GM18511 (cell line): ENCODE data around the gene NFE2L1.
A peak's percentile ranks its signal among the peaks of the same experiment; 100 is the strongest.
"Not testable (repeated sequence)": the region's sequence is repeated elsewhere in the genome, so short reads cannot be mapped to it uniquely, and the experiment has no call there.

Experiments used
- ATAC-seq: cut with Tn5 transposase; IDR thresholded peaks from one replicate; pipeline ENCODE4 v1.9.1; 2021; ENCODE audit warnings: mild to moderate bottlenecking, moderate library complexity; ENCODE audit not compliant: unreplicated experiment

NFE2L1 gene

DNA sequence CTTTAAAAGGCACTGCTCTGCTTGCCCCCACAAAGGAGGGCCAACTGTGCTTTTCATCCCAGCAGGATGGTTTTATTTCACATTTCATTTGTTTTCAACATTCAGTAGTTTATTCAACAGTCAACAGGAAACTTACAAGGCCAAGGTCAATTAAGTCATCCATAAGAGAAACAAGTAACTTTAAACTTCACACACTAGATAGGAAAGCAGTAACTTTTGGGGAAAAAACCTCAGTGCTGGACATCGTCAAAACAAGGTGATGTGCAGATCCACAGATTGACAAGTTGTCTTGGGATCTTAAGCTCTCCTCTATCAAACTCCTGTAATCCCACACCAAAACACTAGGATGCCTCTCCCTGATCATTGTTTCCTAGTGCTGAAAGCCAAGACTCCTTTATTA, 18.5 kb downstream of the NFE2L1 start:
- ATAC-seq = no peak

- no peak for ATAC-seq
Observed at GRCh38 chr17:48067245-48067644, 19.1 kb downstream of the NFE2L1 start.

GRCh38 chr17:48067808-48068207, 19.6 kb downstream of the NFE2L1 start:
- not testable (repeated sequence) for ATAC-seq

GRCh38 chr17:48068491-48068961, 20.4 kb downstream of the NFE2L1 start:
- no peak for ATAC-seq

- ATAC-seq = no peak
Observed at GRCh38 chr17:48070195-48070594, 22.0 kb downstream of the NFE2L1 start.

GRCh38 chr17:48071654-48072053, 23.5 kb downstream of the NFE2L1 start:
- ATAC-seq = no peak

- not testable (repeated sequence) for ATAC-seq
Observed at GRCh38 chr17:48072811-48073210, 24.7 kb downstream of the NFE2L1 start.

GRCh38 chr17:48073566-48074094, 25.5 kb downstream of the NFE2L1 start:
- ATAC-seq = not testable (repeated sequence)

- no peak for ATAC-seq
Observed at GRCh38 chr17:48074322-48075081, 26.3 kb downstream of the NFE2L1 start.

DNA sequence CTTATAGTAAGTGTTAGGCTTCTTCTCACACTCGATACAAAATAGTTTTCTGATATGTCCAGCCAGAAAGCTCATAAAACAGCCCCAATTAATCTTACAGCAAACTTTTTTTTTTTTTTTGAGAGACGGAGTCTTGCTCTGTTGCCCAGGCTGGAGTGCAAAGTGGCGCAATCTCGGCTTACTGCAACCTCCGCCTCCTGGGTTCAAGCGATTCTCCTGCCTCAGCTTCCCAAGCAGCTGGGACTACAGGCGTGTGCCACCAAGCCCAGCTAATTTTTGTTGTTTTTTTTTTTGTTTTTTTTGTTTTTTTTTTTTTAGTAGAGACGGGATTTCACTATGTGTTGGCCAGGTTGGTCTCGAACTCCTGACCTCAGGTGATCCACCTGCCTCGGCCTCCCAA, 29.0 kb downstream of the NFE2L1 start:
- not testable (repeated sequence) for ATAC-seq

DNA sequence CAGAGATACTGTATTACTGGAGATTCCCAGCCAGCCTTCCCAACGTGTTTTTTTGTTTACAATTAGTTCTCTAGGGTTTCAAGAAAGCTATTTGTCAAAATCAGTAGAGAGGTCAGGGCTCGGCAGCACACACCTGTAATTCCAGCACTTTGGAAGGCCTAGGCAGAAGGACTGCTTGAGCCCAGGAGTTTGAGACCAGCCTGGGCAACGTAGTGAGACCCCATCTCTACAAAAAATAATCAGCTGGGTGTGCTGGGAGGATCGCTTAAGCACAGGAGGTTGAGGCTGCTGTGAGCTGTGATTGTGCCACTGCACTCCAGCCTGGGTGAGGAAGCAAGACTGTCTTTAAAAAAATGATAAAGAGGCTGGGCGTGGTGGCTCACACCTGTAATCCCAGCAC, 33.7 kb downstream of the NFE2L1 start:
- ATAC-seq = no peak

GRCh38 chr17:48084932-48085331, 36.8 kb downstream of the NFE2L1 start:
- no peak for ATAC-seq

DNA sequence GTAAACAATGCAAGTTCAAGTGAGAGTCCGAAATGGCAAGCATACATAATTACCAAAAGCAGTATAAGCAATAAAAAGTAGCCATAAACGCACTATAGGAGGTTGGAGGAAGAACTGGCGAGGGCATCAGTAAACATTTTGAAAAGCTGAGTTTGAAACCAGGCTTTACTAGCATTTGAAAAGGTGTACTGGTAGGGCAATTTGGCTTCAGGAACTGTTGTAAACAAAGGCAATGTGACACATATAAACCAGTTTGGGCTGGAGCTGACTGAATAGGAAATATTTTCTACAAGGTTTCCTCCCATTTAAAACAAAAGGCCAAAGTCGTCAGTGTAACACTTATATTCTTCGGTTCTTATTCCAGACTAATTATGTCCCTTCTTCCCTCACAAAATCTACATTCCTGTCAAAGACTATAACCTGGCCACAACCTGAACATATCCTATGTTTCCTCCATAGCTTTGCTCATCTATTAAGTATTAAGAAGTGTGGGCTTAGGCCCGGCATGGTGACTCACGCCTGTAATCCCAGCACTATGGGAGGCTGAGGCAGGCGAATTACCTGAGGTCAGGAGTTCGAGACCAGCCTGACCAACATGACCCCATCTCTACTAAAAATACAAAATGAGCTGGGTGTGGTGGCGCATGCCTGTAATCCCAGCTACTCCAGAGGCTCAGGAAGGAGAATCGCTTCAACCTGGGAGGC, 45.3 kb downstream of the NFE2L1 start:
- no peak for ATAC-seq

GRCh38 chr17:48095611-48096010, 47.5 kb downstream of the NFE2L1 start:
- no peak for ATAC-seq

DNA sequence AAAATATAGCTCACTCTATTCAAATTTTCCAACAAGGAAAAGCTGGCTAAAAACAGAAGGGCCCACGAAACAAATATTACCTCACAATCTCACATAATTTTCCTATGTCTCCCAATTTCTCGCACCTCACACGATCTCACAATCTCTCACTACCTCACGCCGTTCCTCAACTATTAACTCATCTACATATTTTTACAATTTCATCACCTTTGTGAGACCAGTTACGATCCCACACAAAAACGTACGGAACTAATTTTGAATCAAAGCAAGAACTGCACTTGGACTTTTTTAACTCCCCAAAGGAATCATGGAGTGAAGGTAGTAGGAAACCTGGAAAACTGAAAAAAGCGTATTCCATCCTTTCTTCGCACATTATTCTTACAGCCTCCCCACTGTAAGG, 52.0 kb downstream of the NFE2L1 start:
- ATAC-seq = no peak

- ATAC-seq = no peak
Observed at GRCh38 chr17:48100591-48101011, 52.4 kb downstream of the NFE2L1 start.

DNA sequence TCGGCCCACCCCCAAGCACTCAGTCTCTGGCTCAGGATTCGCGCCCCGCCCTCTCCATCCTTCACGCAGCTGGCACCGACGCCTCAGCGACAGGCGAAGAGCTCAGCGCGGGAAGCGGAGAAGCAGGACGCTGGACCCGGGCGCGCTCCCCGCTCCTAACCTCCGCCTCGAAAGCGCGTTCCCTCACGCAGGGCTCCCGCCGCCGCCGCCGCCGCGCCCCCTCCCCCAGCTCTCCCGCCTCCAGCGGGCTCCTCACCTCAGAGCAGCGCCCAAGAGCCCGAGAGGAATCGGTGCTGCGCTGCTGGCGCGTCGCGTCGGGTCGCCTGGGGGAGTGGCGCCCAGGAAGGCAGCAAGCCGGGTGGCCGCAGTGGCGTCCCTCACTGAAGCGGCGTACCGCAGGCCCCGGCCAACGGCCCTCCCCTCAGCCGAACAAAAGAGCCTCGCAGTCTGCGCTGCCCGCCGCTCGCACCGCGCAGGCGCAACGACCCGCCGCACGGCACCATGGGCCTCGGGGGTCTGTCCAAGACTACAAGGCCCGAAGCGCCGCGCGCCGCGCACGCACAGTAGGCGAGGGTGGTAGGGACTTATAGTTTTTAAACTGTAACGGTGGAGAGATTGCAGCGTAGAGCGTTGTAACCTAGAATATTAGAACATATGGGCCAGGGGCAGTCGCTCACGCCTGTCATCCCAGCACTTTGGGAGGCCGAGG, 53.0 kb downstream of the NFE2L1 start, which contains the start of gene CBX1:
Gene CBX1 (minus strand): TSS at position 467 of the 709 bp plus-strand sequence. CDS start 24,474 bp downstream, outside the sequence.
- ATAC-seq = peak; percentile 91

DNA sequence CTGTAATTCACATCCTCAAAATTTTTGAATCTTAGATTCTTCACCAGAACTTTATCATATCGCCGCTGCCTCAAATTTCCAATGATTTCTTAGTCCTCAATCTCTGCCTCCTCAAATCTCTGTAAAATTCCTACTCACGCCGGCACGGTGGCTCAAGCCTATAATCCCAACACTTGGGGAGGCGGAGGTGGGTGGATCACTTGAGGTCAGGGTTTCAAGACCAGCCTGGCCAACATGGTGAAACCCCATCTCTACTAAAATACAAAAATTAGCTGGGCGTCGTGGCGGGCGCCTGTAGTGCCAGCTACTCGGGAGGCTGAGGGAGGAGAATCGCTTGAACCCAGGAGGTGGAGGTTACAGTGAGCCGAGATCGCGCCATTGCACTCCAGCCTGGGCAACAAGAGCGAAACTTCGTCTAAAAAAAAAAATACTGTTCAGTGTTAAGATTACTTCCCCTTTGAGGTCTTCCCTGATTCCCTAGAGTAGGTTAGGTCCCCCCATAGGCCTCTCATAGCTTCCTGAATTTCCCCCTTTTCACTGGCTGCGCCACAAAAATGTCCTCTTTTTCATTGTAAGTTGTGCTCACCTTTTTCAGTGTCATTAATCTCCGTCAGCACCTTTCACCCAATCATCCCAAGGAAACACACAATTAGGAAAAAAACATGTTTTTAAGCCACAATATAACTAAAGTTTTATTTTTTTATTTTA, 54.0 kb downstream of the NFE2L1 start:
- ATAC-seq = no peak

DNA sequence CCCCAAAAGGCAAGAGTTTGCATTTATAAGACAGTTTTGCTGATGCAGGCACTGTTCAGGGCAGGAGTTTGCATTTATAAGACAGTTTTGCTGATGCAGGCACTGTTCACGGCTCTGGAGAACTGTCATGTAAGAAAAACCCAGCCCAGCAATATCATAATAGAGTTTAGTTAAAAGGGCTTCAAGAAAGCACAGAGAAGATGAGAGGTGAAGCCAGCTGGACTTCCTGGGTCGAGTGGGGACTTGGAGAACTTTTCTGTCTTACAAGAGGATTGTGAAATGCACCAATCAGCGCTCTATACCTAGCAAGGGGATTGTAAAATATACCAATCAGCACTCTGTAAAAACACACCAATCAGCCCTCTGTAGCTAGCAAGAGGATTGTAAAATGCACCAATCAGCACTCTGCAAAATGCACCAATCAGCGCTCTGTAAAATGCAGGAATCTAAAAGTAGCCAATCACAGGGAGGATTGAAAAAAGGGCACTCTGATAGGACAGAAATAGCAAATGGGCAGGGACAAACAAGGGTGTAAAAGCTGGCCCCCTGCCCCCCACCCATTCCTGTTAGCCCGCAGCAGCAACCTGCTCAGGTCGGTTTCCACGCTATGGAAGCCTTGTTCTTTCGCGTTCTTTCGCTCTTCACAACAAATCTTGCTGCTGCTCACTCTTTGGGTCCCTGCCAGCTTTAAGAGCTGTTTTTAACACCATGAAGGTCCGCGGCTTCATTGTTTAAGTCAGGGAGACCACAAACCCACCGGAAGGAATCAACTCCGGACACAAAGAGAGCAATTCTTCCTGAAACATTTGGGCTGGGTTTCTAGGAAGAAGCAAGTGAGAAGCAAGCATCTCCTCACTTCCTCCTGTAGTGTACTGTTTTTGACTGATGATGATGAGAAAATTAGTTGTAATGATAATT, 54.9 kb downstream of the NFE2L1 start:
- no peak for ATAC-seq
